GM12891 (cell line): Measurements from ENCODE around the gene IFT27. TPM values are rescaled to one million over a fixed set of nuclear protein-coding genes. Genes with fewer than 3 reads are reported as not detected.

ENCODE experiments used
- DNase-seq: peaks from one replicate; pipeline ENCODE4 v3.0.0; 2011; ENCODE audit warnings: low spot score; ENCODE audit not compliant: insufficient read length
- FAIRE-seq: peaks from 2 replicates; lab custom pipeline; 2011; peaks lifted over from hg19 to GRCh38; lab: Jason Lieb, UNC
- PAX5 ChIP-seq: IDR thresholded peaks from 2 replicates; pipeline ENCODE4 v1.6.1; 2011; ENCODE audit warnings: low read length, moderate library complexity, mild to moderate bottlenecking; ENCODE audit not compliant: insufficient read depth, severe bottlenecking
- POLR2A ChIP-seq: IDR thresholded peaks from 2 replicates; pipeline ENCODE4 v1.6.1; 2011; ENCODE audit warnings: low read depth, low read length, control low read depth
- POLR2AphosphoS5 ChIP-seq: IDR thresholded peaks from 2 replicates; pipeline ENCODE4 v1.6.1; 2011; ENCODE audit warnings: low read depth, low read length, control low read depth
- POU2F2 ChIP-seq: IDR thresholded peaks from 2 replicates; pipeline ENCODE4 v1.6.1; 2011; ENCODE audit warnings: low read depth, mild to moderate bottlenecking, control low read depth, low read length, moderate library complexity
- SPI1 ChIP-seq: IDR thresholded peaks from 2 replicates; pipeline ENCODE4 v1.6.1; 2011; ENCODE audit warnings: low read depth, low read length, control low read depth
- TAF1 ChIP-seq: IDR thresholded peaks from 2 replicates; pipeline ENCODE4 v1.6.1; 2011; ENCODE audit warnings: low read depth, low read length, control low read depth
- polyA plus RNA-seq: library from polyadenylated mRNA; unstranded; fragments of >200 nt; gene quantifications from one replicate; pipeline ENCODE4 v1.2.1, GENCODE V29; 2012; ENCODE audit warnings: low read depth, missing spikeins, inconsistent platforms; ENCODE audit not compliant: missing spikeins

IFT27 gene
- 16.6 TPM for polyA plus RNA-seq

GRCh38 chr22:36775964-36776669 is at the start of gene IFT27:
Gene IFT27, minus strand, starts transcription at chr22:36776119. Its CDS starts 412 bp downstream, at chr22:36775707.
- FAIRE-seq (peak; percentile 98), DNase-seq (peak; percentile 96)
- TF ChIP-seq POU2F2 (no peak), SPI1 (no peak), TAF1 (0 out of 2 replicates have a peak, but pooled peaks have one; percentile 22), POLR2A (no peak), PAX5 (no peak), POLR2AphosphoS5 (peak; percentile 22; the same call in 1 of the 2 replicates)

GRCh38 chr22:36824655-36825054 is 48.7 kb upstream of the IFT27 start:
- DNase-seq, result no peak
- peak; percentile 75 for FAIRE-seq
- TF ChIP-seq POLR2AphosphoS5, result no peak
- TF ChIP-seq POLR2A, result no peak
- TF ChIP-seq SPI1, result no peak
- TF ChIP-seq PAX5, result no peak

DNA sequence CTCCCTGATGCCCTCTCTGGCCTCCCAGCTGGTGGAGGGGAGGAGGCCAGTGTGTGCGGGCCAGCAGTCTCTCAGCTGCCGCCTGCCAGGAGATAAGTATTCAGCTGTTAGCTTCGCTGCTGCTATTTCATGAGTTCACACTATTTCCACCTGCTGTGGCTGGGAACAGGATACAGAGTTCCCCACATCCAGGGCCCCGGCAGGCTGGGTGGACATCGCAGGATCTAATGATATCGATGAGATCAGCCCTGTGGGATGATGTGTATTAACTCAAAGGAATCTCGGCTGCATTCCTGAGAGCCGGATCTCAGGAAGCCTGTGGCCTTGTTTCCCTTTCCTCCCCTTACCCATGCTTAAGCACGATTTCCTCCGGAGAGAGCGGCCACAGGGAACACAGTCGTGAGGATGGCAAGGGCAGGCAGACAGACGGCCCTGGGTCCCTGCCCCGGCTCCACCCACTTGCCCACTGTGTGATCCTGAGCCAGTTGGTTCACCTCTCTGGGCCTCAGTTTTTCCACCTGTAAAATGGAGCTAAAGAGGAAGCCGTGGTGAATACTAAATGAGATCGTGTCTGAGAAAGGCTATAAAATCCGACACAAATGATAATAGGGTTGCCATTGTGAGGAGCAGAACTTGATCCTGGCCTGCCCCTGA is 47.4 kb upstream of the IFT27 start:
- TF ChIP-seq POLR2AphosphoS5, result no peak
- no peak for TF ChIP-seq PAX5
- TF ChIP-seq TAF1, result no peak
- no peak for TF ChIP-seq POU2F2
- DNase-seq (no peak), FAIRE-seq (no peak)

DNA sequence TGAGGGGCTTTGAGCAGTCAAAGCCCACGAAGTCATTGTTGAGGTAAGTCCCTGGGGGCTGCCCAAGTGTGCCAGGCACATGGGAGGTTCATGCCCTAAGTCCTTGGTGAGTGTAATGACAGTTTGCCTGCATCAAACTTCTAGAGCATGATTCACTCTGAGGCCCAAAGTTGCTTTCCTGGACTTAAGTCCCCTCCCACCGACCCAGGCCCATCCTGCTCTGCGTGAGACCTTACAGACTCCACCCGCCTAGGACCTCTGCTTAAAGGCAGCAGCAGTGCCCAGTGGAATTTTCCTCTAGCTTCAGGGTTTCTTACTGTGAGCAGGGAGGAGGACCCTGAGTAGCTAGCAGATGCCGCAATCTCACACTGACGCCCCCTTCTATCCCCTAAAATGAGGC is 46.7 kb upstream of the IFT27 start:
- no peak for FAIRE-seq

DNA sequence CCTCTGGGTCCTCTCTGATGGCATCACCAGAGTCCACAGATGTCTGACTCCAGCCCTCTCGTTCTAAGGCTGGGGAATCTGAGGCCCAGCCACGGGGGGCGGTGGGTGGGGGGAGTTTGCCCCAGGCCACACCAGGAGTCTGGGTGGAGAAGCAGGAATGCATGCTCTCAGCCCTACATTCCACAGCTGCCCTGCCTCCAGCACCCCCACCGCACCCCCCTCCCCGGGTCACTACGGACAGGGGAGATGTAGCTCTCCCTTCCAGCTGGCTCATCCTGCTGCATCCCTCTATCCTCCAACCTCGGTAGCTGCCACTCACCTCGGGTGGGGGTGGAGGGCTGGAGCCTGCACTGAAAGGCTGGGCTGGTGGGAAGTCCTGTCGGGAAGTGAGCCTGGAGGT is 43.2 kb upstream of the IFT27 start:
- DNase-seq (no peak), FAIRE-seq (no peak)
- TF ChIP-seq POU2F2 (no peak), SPI1 (no peak), TAF1 (no peak), POLR2A (no peak), POLR2AphosphoS5 (no peak), PAX5 (no peak)

More for the DNA sequence above, 46.7 kb upstream of the IFT27 start:
- DNase-seq, result no peak
- TF ChIP-seq POLR2A (no peak), POU2F2 (no peak), POLR2AphosphoS5 (no peak), PAX5 (no peak), TAF1 (no peak), SPI1 (no peak)

- DNase-seq, result no peak
- no peak for TF ChIP-seq PAX5
- no peak for TF ChIP-seq POLR2AphosphoS5
- no peak for TF ChIP-seq POU2F2
- no peak for TF ChIP-seq SPI1
- no peak for TF ChIP-seq POLR2A
- no peak for TF ChIP-seq TAF1
- FAIRE-seq, result no peak
Observed at GRCh38 chr22:36818010-36818642, 42.2 kb upstream of the IFT27 start.

- DNase-seq (no peak), FAIRE-seq (no peak)
- TF ChIP-seq POLR2A (no peak), POLR2AphosphoS5 (no peak), PAX5 (no peak), TAF1 (no peak), POU2F2 (no peak), SPI1 (no peak)
Observed at GRCh38 chr22:36817525-36817848, 41.6 kb upstream of the IFT27 start.

DNA sequence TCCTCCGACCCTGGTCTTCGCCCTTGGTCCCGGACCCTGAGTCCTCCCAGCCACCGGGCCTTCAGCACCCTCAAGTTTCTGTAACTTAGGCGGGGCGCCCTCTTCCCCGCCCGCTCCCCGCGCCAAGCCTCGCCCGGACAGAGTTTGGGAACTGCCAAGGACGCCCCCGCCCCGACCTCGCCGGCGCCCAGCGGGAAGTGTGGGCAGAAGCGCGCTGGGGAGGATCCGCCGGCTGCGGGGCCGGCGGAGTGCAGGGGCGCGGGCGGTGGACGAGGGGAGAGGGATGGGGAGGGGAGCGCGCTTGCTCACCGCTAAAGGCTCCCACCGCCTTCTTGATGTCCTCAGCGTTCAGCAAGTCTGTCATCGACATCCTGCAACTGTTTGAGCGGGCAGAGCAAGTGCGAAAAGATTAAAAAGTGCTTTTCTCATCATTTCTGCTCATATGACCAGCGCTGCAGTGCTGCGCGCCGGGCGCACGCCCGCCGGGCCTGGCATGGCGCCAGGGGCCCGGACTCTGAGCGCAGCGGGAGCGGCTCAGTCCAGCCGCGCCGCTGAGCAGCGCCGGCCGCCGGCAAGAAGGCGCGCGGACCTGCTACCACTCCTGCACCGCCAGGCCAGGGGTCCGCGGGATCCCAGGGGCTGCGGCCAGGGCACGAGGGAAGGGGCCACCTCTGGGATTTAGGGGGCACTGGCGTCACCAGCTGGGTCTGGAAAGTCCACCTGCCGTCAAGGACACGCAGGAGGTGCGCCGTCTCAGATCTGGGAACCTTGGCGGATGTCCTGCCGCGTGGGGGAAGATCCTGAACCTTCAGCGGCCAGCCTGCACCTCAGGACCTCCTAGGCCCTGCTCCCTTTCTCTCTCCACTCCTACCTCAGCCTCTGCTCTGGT is 41.0 kb upstream of the IFT27 start, which contains the start of gene PVALB:
TSS of gene PVALB (minus strand) at position 400 of the 889 bp plus-strand sequence. CDS start at position 370, 30 bp downstream.
- no peak for TF ChIP-seq TAF1
- no peak for TF ChIP-seq POU2F2
- no peak for TF ChIP-seq SPI1
- no peak for TF ChIP-seq POLR2AphosphoS5
- no peak for TF ChIP-seq POLR2A
- TF ChIP-seq PAX5, result no peak
- no peak for FAIRE-seq
- no peak for DNase-seq

DNA sequence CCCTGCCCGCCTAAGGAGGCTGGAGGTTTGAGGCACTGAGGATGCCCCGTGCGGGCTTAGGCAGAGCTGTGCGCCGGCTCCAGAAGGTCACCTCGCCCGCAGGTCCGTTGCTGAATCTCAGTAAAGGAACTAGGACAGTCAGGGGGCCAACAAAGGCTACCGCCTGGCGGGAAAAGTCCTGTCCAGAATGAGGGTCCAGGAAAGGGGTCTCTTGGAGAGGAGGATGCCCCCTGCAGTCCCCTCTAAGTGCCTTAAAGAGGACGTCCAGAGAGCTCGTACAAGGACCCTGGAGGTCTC is 40.4 kb upstream of the IFT27 start:
- FAIRE-seq (no peak), DNase-seq (no peak)
- no peak for TF ChIP-seq POU2F2
- no peak for TF ChIP-seq POLR2A
- TF ChIP-seq TAF1, result no peak
- no peak for TF ChIP-seq SPI1
- TF ChIP-seq PAX5, result no peak
